PC-3 (cell line): ENCODE data around the gene PAPSS1. TPM values are rescaled to one million over a fixed set of nuclear protein-coding genes. Genes with fewer than 3 reads are reported as not detected.

ENCODE experiments used
- ATAC-seq: fragments of 200-7000 bp; cut with Tn5 transposase; 2 replicates; pipeline ENCODE4 v1.9.1; 2020; ENCODE audit warnings: mild to moderate bottlenecking, moderate library complexity
- BruUV-seq: library from RNA; stranded (reverse); fragments of 400-500 nt; replicated peaks from 2 replicates; lab custom pipeline; 2021; lab: Mats Ljungman, UMichigan
- CTCF ChIA-PET: fragments of 300-600 bp; sonication (Branson Sonifier 250); formaldehyde crosslinking; loops from one replicate; lab custom pipeline; 2022; ENCODE audit warnings: antibody characterized with exemption; lab: Charles Lee
- POLR2A ChIA-PET: fragments of 300-600 bp; sonication (Branson Sonifier 250); formaldehyde crosslinking; loops from one replicate; lab custom pipeline; 2022; ENCODE audit warnings: antibody characterized with exemption; ENCODE audit not compliant: unreplicated experiment; lab: Charles Lee
- DNase-seq: peaks from one replicate; pipeline ENCODE4 v3.0.0-alpha.2; 2015
- H2AFZ ChIP-seq: fragments of 300-600 bp; sonication (generic); 2 replicates; pipeline ENCODE4 v1.6.0; 2016; ENCODE audit warnings: antibody characterized with exemption, low read length
- H3F3A ChIP-seq: fragments of 300-600 bp; sonication (generic); one replicate; pipeline ENCODE4 v1.6.0; 2017; ENCODE audit warnings: antibody characterized with exemption, low read length, control low read depth, mild to moderate bottlenecking; ENCODE audit not compliant: unreplicated experiment
- H3K27ac ChIP-seq: fragments of 300-600 bp; sonication (generic); 2 replicates; pipeline ENCODE4 v1.5.1; 2016; ENCODE audit warnings: mild to moderate bottlenecking, low read length
- H3K27me3 ChIP-seq: fragments of 300-600 bp; sonication (generic); 2 replicates; pipeline ENCODE4 v1.6.1; 2016; ENCODE audit warnings: low read length, mixed read lengths
- H3K36me3 ChIP-seq: fragments of 300-600 bp; sonication (generic); 2 replicates; pipeline ENCODE4 v1.6.1; 2016; ENCODE audit warnings: low read depth, mixed run types, low read length, mixed read lengths
- H3K4me1 ChIP-seq: fragments of 300-600 bp; sonication (generic); 2 replicates; pipeline ENCODE4 v1.5.1; 2016; ENCODE audit warnings: low read length; ENCODE audit not compliant: insufficient read depth
- H3K4me2 ChIP-seq: fragments of 300-600 bp; sonication (generic); 2 replicates; pipeline ENCODE4 v1.6.0; 2016; ENCODE audit warnings: low read length
- H3K4me3 ChIP-seq: fragments of 300-600 bp; sonication (generic); 2 replicates; pipeline ENCODE4 v1.5.1; 2016; ENCODE audit warnings: mild to moderate bottlenecking, low read length, mixed read lengths
- H3K79me2 ChIP-seq: fragments of 300-600 bp; sonication (generic); 2 replicates; pipeline ENCODE4 v1.6.1; 2017; ENCODE audit warnings: low read length, mixed read lengths
- H3K9ac ChIP-seq: fragments of 300-600 bp; sonication (generic); 2 replicates; pipeline ENCODE4 v1.6.0; 2016; ENCODE audit warnings: mild to moderate bottlenecking, low read length
- H3K9me2 ChIP-seq: fragments of 300-600 bp; sonication (generic); replicated peaks from 2 replicates; pipeline ENCODE4 v1.6.1; 2016; ENCODE audit warnings: mixed run types, low read length, mixed read lengths
- H3K9me3 ChIP-seq: fragments of 300-600 bp; sonication (generic); 2 replicates; pipeline ENCODE4 v1.6.1; 2016; ENCODE audit warnings: low read length, mixed read lengths
- H4K20me1 ChIP-seq: fragments of 300-600 bp; sonication (generic); 2 replicates; pipeline ENCODE4 v1.6.1; 2016; ENCODE audit warnings: low read length, mixed read lengths
- EZH2 ChIP-seq: fragments of 300-600 bp; sonication (generic); IDR thresholded peaks from one replicate; pipeline ENCODE4 v1.6.1; 2017; ENCODE audit warnings: antibody characterized with exemption, mild to moderate bottlenecking, low read length; ENCODE audit not compliant: unreplicated experiment
- EZH2phosphoT487 ChIP-seq: fragments of 300-600 bp; sonication (generic); IDR thresholded peaks from 2 replicates; pipeline ENCODE4 v1.6.1; 2018; ENCODE audit warnings: mild to moderate bottlenecking, antibody characterized with exemption, low read length, borderline replicate concordance
- intact Hi-C: fragments of 100-400 bp; cut with micrococcal nuclease; formaldehyde crosslinking; loops from 2 replicates; pipeline ENCODE4 v1.9.0; 2023
- total RNA-seq: library from RNA; depleted of rRNA; stranded (reverse); fragments of >200 nt; gene quantifications from 2 replicates; pipeline ENCODE4 v1.2.3, GENCODE V29; 2014
- TF ChIP-seq, protein P1 (sequence below): fragments of 300-600 bp; sonication (generic); conservative IDR thresholded peaks from 2 replicates; pipeline ENCODE4 v1.5.1; 2017; ENCODE audit warnings: antibody characterized with exemption, low read depth, mild to moderate bottlenecking, low read length

Gene PAPSS1
- total RNA-seq, 1 experiment from 2014 or later = 28.0 TPM

DNA sequence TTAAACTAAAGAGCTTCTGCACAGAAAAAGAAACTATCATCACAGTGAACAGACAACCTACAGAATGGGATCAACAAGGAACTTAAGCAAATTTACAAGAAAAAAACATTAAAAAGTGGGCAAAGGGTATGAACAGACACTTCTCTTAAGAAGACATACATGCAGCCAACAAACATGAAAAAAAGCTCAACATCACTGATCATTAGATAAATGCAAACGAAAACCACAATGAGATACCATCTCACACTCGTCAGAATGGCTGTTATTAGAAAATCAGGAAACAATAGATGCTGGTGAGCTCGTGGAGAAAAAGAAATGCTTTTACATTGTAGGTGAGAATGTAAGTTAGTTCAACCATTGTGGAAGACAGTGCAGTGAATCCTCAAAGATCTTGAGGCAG, 27.8 kb downstream of the PAPSS1 start:
- no peak for ATAC-seq
- peaks cover 13% of the 10 kb centered on the region for H3K79me2 ChIP-seq
- no TSS peak for BruUV-seq
- no peaks in the 10 kb centered on the region for H3K9me2 ChIP-seq
- CTCF ChIA-PET = no interaction called here
- H2AFZ ChIP-seq = no peak overlapping the region
- no peak overlapping the region for H3K4me3 ChIP-seq
- no peaks in the 10 kb centered on the region for H3K9me3 ChIP-seq
- H3K27me3 ChIP-seq = no peaks in the 10 kb centered on the region
- POLR2A ChIA-PET = no interaction called here
- H3K4me1 ChIP-seq = peaks cover 23% of the 10 kb centered on the region
- no peak overlapping the region for H3K9ac ChIP-seq
- TF ChIP-seq EZH2 = no peak
- H3F3A ChIP-seq = no peaks in the 10 kb centered on the region
- H3K4me2 ChIP-seq = no peak overlapping the region
- 0 out of 2 replicates have a peak, but pooled peaks cover 4% of the 10 kb centered on the region for H3K36me3 ChIP-seq
- no peak for DNase-seq
- intact Hi-C loops = loop anchor here (2.0 kb wide), 1 partner anchor 57 kb away; no protein-coding TSS in a partner anchor
- H4K20me1 ChIP-seq = 0 out of 2 replicates have a peak, but pooled peaks cover 4% of the 10 kb centered on the region
- no peak overlapping the region for H3K27ac ChIP-seq

DNA sequence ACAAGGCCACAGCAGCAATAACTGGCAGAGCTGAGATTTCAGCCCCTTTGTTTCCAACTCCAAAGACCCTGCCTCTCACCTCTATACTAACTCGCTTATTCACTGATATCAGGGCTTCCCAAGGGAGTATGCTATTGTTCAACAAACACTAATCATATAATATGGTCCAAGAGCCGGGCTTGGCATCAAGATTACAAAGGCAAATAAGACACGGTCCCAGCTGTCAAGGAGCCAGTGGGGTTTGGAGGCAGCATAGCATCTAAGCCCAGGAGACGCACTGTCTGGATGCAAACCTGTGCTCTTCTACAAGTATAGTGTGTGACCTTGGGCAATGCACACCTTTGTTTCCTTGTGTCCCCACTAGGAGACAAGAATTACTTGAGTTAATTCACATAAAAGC, 28.7 kb downstream of the PAPSS1 start:
- no TSS peak for BruUV-seq
- H3K9me2 ChIP-seq = no peaks in the 10 kb centered on the region
- 0 out of 2 replicates have a peak, but pooled peaks cover 4% of the 10 kb centered on the region for H4K20me1 ChIP-seq
- no peak overlapping the region for H3K9ac ChIP-seq
- peak overlapping the region; percentile 76; the same call in 1 of the 2 replicates for H3K27ac ChIP-seq
- H3K36me3 ChIP-seq = no peaks in the 10 kb centered on the region; the same call in 1 of the 2 replicates
- POLR2A ChIA-PET = interaction anchor here (0.7 kb wide), 1 partner anchor 8 kb away, joined by 3 read pairs; no protein-coding TSS in a partner anchor
- no peaks in the 10 kb centered on the region for H3K9me3 ChIP-seq
- H2AFZ ChIP-seq = no peak overlapping the region
- TF ChIP-seq, protein P1, sequence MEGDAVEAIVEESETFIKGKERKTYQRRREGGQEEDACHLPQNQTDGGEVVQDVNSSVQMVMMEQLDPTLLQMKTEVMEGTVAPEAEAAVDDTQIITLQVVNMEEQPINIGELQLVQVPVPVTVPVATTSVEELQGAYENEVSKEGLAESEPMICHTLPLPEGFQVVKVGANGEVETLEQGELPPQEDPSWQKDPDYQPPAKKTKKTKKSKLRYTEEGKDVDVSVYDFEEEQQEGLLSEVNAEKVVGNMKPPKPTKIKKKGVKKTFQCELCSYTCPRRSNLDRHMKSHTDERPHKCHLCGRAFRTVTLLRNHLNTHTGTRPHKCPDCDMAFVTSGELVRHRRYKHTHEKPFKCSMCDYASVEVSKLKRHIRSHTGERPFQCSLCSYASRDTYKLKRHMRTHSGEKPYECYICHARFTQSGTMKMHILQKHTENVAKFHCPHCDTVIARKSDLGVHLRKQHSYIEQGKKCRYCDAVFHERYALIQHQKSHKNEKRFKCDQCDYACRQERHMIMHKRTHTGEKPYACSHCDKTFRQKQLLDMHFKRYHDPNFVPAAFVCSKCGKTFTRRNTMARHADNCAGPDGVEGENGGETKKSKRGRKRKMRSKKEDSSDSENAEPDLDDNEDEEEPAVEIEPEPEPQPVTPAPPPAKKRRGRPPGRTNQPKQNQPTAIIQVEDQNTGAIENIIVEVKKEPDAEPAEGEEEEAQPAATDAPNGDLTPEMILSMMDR = no peak
- TF ChIP-seq EZH2phosphoT487 (no peak), EZH2 (no peak)
- H3K4me3 ChIP-seq = no peak overlapping the region
- peaks cover 23% of the 10 kb centered on the region for H3K4me1 ChIP-seq
- H3K4me2 ChIP-seq = no peak overlapping the region
- intact Hi-C loops = loop anchor here (2.0 kb wide), 1 partner anchor 19 kb away; no protein-coding TSS in a partner anchor
- H3K27me3 ChIP-seq = no peaks in the 10 kb centered on the region
- peaks cover 13% of the 10 kb centered on the region for H3K79me2 ChIP-seq
- no peak for ATAC-seq
- DNase-seq = no peak
- CTCF ChIA-PET = no interaction called here
- no peaks in the 10 kb centered on the region for H3F3A ChIP-seq

DNA sequence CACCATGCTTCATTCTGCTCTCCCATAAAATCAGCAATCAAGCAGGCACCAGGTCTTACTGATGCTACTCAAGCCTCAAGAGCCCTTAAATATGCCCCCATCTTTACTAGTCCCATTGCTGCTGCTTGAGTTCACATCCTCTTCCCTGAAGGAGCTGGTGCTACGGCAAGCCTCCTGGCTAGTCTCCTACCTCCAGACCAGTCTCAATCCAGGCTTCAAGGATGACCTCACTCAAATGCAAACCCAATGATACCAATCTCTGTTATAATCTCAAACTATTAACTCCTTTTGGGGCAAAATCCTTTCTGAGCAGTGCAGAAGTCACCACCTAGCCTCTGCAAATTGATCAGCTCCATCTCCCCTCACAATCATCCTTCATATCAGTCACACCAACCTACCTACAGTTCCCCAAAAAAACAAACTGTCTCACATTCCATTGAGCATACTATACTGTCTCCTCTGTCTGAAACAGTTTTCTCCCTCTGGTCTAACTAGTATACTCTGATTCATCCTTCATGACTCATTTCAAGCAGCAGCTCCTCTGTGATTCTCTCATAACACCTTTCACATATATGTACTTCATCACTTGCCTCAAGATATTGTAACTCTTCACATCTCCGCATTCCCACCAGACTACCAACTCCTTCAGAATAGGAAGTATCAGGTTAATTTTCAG, 30.0 kb downstream of the PAPSS1 start:
- Histone ChIP-seq H3K27me3 (no peaks in the 10 kb centered on the region), H3K9me2 (no peaks in the 10 kb centered on the region), H3K27ac (peak overlapping the region; percentile 76), H3F3A (no peaks in the 10 kb centered on the region), H3K4me3 (peak overlapping the region; percentile 11; the same call in 1 of the 2 replicates), H3K4me1 (peaks cover 23% of the 10 kb centered on the region), H4K20me1 (0 out of 2 replicates have a peak, but pooled peaks cover 4% of the 10 kb centered on the region), H2AFZ (no peak overlapping the region), H3K36me3 (peaks cover 7% of the 10 kb centered on the region; the same call in 1 of the 2 replicates), H3K79me2 (peaks cover 13% of the 10 kb centered on the region), H3K9me3 (no peaks in the 10 kb centered on the region), H3K4me2 (peak overlapping the region; percentile 65), H3K9ac (no peak overlapping the region; the same call in 1 of the 2 replicates)
- ChIA-PET POLR2A (interaction anchor here (0.8 kb wide), 1 partner anchor 30 kb away, joined by 4 read pairs; the partner anchor contains the start of gene PAPSS1), CTCF (no interaction called here)
- ATAC-seq = peak; percentile 99
- intact Hi-C loops = loop anchor here (2.0 kb wide), 1 partner anchor 21 kb away; no protein-coding TSS in a partner anchor
- TF ChIP-seq, protein P1 = no peak
- no peak for TF ChIP-seq EZH2
- no peak for TF ChIP-seq EZH2phosphoT487
- no TSS peak for BruUV-seq
- peak; percentile 90 for DNase-seq
